Raji (cell line): ENCODE data around the gene SELENOP.

Experiments used
- POLR2A ChIP-seq: IDR thresholded peaks from 2 replicates; pipeline ENCODE4 v1.6.1; 2011; ENCODE audit warnings: low read depth, low read length, control low read depth; ENCODE audit not compliant: insufficient read depth

SELENOP gene

DNA sequence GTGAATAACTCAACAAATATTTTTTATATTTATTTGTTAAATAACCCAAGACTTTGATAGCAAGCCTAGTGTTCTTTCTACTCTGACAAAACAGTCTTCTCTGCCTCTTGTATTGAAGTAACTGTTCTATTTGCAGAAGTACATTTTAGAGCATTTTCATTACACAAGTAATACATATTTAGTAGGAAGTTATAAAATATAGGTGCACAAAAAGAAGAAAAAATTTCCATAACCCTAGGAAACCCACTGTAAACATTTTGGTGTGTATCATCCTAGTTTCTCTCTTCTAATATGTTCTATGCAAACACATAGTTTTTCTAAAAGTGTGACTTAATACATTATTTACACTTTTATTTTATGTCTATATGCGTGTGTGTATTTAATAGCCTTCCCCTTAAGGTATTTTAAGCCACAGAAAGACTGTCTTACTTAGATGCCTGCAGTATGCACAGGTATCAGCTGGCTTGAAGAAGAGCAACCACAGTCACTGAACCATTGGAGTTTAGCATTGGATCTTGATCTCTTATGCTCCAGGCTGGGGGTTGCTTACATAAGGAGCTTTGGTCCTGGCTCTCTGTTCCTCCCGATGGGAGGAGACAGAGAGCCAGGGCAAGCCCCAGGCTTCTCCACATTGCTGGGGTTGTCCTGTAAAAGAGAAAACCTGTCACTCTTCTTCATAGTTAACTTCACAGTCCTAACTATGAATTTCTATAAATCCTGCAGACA is 3.8 kb downstream of the SELENOP start:
- TF ChIP-seq POLR2A, result no peak

DNA sequence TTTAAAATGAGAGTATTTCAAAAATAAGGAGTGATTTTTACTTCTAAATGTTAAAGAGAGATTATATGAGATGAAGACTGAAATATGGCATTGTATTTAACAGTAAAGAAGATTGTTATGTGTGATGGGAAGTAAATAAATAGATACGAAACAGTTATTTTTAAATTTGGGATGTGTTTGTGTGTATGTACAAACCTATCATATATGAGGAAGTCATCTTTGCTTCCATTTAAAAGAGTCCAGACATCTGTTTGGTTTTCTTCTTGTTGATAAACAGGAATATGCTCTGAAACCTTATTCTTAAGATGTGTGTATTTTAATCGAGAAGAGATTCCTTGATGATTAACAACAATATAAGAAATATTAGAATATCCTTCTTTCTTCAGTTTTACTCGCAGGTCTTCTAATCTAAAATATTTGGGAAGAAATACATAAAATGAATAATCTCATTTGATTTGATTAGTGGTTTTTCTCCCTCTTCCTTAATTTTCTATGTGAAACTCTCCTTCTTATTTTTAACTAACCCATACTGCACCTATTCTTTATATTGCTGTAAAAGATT is 4.9 kb downstream of the SELENOP start:
- TF ChIP-seq POLR2A, result no peak

DNA sequence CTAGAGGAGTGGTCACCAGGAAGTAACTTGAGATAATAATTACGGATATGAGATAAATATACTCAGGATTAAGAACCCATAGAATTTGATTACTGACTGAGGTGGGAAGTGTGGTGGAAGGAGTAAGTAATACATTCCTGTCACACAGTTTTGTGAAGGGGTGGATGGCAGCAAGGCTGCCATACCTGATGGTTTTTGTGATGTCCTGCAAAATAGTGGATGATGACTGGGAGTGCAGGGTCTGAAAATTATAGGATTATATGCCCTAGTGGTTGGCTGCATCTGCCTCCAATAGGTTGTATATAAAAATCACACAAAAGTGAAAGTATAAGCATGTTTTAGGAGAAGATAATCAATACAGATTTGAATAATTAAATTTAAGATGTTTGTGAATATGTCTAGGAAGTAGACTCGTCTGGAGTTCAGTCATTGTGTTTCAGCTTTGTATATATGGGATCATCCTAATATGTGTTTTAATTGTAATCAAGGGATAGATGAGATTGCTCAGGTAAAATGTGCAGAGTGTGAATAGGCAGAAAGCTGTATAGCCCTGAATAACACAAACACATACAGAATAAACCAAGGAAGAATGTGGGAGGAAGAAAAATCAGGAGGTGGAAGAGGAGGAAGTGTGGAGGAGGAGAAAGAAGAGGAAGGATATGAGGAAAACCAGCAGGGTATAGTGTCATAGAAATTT is 5.5 kb downstream of the SELENOP start:
- TF ChIP-seq POLR2A, result no peak

DNA sequence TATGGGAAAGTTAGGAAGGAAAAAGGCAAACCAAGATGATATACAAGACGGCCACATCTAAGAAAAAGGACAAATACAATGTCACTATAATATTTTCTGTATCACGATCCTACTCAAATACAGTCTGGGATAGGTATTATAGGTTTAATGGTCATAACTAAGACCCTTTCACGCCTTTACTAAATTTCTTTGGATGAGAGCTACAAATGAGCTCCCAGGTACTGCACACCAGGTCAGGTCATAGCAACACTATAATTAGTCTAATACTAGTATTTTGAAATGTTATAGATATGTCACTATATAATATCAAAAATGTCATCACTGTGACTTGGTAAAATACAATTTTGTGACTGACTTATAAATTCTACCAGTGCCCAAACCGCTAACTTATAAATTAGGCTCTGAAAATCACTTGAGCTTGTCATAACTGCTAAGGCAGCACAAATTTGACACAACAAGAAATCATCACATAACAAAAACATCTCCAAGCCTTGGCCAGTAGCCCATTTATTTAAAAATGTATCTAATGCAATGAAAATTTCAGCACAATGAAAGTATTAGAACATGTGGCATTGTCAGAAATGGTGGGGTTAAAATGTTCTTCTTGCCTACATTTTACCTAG is 6.9 kb downstream of the SELENOP start:
- no peak for TF ChIP-seq POLR2A

DNA sequence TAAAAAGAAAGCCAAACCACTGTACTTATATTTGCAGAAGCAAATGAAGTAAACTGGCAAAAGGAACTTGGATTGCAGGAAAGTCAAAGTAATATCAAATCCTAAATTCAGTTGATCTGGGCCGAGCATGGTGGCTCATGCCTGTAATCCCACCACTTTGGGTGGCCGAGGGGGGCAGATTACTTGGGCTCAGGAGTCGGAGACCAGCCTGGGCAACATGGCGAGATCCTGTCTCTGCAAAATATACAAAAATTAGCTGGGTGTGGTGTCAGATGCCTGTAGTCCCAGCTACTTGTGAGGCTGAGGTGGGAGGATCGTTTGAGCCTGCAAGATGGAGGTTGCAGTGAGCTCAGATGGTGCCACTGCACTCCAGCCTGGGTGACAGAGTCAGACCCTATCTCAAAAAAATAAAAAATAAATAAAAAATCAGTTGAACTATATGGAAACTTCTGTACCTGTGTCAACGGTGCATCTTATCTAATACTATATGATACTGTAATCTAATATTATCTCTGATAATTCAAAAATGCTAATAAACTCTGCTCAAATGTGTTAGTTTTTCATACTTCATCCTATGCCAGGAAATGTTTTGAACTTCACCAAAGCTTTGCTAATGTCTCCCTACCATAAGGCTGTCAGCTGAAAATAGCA is 10.1 kb downstream of the SELENOP start:
- no peak for TF ChIP-seq POLR2A

DNA sequence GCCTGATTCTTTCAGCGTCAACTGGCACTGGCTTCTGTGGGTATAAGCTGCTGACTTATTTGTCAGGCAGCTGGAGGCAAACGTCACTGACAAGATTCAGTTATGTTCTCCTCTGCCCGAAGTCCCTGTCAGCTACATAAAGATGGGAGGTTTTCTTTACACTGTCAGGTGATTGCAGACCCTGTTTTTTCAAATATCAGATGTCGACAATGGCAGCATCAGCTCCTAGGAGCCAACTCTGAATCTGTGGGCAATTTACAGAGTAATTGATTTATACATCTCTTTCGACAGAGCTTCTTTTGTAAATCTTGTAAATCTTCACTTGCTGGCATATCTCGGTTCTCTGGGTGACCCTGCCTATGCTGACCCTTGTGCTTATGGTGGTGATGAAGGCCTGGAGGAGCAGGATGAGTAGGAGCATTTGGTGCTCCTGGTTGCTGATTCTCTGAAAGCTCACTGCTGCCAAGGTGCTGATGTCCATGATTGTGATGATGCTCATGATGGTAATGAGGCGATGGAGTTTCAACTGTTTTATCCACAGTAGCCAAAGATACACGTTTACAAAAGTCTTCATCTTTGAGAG is 10.9 kb downstream of the SELENOP start:
- TF ChIP-seq POLR2A, result no peak

DNA sequence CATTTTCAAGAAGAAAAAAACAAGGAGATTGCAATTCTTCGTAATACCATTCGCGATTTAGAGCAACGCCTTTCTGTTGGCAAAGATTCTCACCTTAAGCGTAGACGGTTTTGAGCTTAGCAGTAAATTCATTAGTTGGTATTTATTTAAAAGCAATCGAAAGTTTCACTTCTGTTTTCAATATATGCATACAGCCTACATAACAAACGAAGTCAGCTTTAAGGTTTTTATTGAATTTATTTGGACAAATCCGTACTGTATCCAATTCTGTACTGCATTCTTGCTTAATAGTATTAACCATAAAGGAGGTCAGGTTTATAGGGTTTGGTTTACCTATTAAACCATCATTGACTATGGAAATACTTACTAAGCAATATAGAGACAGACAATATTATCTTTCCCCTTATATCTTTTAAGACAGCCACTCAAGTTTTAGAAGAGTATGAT is 12.0 kb downstream of the SELENOP start:
- no peak for TF ChIP-seq POLR2A

DNA sequence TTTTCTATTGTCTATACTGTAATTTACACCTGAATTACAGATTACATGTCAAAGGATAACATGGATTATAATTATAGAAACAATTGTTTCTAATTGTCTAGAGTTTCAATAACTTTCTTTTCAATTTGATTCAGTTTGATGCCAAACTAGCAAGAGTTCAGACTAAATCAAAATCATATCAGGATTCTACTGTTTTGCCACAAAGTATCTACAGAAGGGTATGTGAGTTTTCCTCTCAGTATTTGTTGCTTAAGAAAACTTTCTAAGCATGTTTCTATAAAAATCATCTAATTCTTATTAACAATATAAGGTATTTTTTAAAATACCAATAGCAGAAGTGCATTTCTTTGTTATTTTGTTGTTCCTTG is 12.5 kb downstream of the SELENOP start:
- TF ChIP-seq POLR2A, result no peak

DNA sequence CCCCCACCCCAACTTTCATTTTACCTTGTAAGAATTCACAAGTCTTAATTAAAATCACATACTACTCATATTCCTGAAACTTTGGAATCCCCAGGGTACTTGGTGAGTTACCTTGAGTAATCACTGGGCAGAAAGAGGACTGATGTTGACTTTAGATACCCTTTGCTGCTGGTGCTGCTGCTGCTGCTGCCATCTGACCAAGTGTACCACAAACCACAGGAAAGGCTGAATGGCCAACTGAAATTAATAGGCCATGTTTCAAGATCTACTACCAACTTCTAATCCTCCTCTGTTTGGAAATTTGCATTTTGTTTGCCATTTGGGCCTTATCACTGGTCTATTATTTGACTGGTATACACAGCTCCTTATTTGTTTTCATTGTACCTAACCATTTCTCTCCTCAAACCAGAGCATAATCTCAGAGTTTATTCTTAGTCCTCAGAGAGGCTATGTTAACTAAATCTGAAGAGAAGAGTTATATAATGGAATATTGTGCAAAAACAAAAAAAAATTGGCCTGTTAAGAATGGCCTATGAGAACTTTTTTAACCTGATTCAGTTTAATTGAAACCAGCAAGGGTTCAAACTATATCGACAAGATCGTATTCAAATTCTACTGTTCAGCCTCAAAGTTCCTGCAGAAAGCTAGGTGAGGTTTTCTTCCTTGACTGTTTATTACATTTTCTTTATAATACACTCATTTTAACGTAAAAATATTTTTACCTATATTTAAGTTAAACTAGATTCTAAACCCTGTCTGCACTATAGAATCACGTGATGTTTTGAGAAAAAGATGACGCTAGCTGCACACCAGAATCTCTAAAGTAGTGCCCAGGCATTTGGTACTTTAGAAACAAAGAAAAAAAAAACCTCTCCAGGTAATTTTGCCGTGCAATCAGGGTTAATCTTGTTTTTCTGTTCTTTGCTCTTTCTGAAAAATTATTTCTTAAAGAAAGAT is 13.1 kb downstream of the SELENOP start:
- TF ChIP-seq POLR2A, result no peak

DNA sequence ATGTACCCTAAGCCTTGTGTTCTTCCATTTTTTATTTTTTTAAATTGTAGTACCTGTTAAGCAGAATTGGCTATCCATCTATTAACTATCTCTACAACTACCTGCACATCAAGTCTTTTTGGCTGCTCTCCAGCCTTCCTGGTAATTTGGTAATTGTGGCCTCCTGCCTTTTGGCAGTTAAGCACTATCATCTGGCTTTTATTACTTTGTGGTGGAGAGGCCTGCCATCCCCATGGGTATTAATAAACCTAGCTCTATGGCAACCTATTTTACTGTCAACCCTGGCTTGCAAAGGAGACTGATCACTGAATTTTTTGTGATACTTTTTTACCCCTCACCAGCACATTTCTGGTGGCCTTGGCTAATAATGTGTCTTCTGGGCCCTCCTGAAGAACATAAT is 20.5 kb downstream of the SELENOP start:
- no peak for TF ChIP-seq POLR2A

DNA sequence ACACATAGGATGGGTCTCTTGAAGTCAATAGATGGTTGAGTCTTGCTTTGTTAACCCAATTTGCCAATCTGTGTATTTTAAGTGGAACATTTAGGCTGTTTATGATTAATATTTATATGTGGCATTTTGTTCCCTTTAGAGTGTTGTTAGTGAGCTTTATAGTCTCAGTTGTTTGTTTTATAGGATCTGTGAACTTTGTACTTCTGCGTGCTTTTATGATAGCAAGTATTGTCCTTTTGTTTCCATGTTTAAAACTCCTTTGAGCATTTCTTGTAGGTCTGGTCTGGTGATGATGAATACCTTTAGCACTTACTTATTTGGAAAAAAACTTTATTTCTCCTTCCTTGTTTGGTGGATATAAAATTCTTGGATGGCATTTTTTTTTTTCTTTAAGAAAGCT is 23.8 kb downstream of the SELENOP start:
- no peak for TF ChIP-seq POLR2A

DNA sequence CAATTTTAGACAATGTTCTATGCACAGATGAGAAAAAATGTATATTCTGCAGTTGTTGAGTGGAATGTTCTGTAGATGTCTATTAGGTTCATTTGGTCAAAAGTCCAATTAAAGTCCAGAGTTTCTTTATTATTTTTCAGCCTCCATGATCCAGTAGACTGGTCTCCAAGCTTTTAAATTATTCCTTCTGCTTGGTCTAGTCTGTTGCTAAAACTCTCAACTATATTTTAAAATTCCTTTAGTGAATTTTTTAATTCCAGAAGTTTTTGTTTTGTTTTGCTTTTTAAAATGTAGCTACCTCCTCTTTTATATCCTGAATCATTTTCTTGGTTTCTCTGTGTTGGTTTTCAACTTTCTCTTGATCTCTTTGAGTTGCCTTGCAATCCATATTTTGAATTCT is 24.6 kb downstream of the SELENOP start:
- no peak for TF ChIP-seq POLR2A

DNA sequence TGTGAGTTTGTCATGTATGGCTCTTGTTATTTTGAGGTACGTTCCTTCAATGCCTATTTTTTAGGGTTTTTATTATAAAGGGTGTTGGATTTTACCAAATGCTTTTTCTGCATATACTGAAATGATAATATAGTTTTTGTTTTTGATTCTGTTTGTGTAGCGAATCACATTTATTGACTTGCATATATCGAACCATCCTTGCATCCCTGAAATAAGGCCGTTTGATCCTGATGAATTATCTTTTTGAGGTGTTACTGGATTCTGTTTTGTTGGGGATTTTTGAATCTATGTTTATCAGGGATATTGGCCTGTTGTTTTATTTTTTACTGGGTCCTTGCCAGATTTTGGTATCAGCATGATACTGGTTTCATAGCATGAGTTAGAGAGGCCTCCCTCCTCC is 25.9 kb downstream of the SELENOP start:
- TF ChIP-seq POLR2A, result no peak

DNA sequence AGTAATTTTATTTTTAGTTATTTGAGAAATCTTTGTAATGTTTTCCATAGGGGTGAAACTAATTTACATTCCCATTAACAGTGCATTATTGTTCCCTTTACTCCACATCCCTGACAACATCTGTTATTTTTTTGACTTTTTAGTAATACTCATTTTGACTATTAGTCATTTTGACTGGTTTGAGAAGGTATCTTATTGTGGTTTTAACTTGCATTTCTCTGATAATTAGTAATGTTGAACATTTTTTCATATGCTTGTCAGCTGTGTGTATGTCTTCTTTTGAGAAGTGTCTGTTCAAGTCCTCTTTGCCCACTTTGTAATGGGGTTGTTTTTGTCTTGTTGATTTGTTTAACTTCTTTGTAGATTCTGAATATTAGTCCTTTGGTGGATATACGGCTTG is 27.6 kb downstream of the SELENOP start:
- no peak for TF ChIP-seq POLR2A
